Kidney epithelial cell (primary cell): ENCODE data around the gene ALDH3A2. TPM values are rescaled to one million over a fixed set of nuclear protein-coding genes. Genes with fewer than 3 reads are reported as not detected.

Source experiments
- DNase-seq: peaks from one replicate; pipeline ENCODE4 v3.0.0-alpha.2; 2010; ENCODE audit warnings: low read depth
- H3K27me3 ChIP-seq: 2 replicates; pipeline ENCODE4 v1.6.0; 2011; ENCODE audit warnings: low read length; ENCODE audit not compliant: control insufficient read depth, insufficient read depth
- H3K36me3 ChIP-seq: 2 replicates; pipeline ENCODE4 v1.5.1; 2011; ENCODE audit warnings: low read length; ENCODE audit not compliant: control insufficient read depth, insufficient read depth
- H3K4me3 ChIP-seq: 2 replicates; pipeline ENCODE4 v1.5.1; 2011; ENCODE audit warnings: low read depth, mild to moderate bottlenecking, control low read depth, low read length
- total RNA-seq: library from RNA; depleted of rRNA; stranded (reverse); fragments of >200 nt; gene quantifications from 2 replicates; pipeline ENCODE4 v1.2.3, GENCODE V29; 2015
- TF ChIP-seq, protein P1 (sequence below): IDR thresholded peaks from 2 replicates; pipeline ENCODE4 v1.5.1; 2011; ENCODE audit warnings: mild to moderate bottlenecking, moderate library complexity, low read length, control low read depth, inconsistent platforms; ENCODE audit not compliant: insufficient read depth, poor library complexity, severe bottlenecking

The ALDH3A2 gene
- total RNA-seq, 1 donor from 2014 or later, result 26.4 TPM

DNA sequence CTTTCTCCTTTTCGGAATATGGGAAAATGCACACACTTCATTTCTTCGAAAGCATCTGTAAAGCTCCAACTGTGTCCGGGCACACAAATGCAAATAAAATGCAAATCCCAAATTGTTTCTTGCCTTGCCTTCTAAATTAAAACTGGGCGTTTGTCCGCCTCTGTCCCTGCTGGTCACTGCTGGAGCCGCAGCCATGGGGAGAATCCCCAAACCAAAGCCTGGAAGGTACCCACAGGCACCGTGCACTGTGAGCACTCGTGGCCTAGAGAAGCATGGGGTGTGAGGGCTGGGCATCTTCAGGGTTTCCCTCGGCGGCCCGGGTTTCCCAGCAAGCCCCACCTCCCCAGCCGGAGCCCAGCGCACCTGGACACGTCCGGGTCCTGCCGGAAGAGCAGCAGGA is 64.9 kb downstream of the ALDH3A2 start:
- H3K36me3 ChIP-seq, result no peaks in the 10 kb centered on the region
- DNase-seq, result no peak
- TF ChIP-seq, protein P1, sequence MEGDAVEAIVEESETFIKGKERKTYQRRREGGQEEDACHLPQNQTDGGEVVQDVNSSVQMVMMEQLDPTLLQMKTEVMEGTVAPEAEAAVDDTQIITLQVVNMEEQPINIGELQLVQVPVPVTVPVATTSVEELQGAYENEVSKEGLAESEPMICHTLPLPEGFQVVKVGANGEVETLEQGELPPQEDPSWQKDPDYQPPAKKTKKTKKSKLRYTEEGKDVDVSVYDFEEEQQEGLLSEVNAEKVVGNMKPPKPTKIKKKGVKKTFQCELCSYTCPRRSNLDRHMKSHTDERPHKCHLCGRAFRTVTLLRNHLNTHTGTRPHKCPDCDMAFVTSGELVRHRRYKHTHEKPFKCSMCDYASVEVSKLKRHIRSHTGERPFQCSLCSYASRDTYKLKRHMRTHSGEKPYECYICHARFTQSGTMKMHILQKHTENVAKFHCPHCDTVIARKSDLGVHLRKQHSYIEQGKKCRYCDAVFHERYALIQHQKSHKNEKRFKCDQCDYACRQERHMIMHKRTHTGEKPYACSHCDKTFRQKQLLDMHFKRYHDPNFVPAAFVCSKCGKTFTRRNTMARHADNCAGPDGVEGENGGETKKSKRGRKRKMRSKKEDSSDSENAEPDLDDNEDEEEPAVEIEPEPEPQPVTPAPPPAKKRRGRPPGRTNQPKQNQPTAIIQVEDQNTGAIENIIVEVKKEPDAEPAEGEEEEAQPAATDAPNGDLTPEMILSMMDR, result peak; percentile 18
- no peak overlapping the region for H3K4me3 ChIP-seq
- peaks cover 13% of the 10 kb centered on the region for H3K27me3 ChIP-seq

DNA sequence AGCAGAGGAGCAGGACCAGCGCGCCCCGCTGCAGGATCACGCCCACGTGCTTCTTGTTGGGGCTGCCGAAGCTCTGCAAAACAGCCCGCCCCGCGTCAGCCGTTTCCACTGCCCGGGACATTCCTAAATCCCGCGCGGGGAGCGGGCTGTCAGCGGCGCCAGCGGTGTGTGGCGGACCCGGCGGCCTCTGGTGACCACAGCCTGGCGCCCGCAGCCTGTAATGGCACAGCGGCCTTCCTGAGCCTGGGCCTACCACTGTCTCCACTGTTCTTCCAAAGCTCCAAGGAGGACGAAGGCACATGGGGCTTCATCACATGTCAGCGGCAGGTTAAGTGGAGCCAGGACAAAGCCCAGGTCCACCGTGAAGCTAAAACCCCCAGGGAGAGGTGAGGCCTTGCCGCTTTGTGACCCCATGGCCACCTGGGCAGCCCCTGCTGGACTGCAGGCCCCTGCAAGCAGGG is 65.4 kb downstream of the ALDH3A2 start:
- no peak overlapping the region for H3K4me3 ChIP-seq
- peaks cover 15% of the 10 kb centered on the region for H3K27me3 ChIP-seq
- TF ChIP-seq, protein P1, result no peak
- DNase-seq, result no peak
- no peaks in the 10 kb centered on the region for H3K36me3 ChIP-seq

DNA sequence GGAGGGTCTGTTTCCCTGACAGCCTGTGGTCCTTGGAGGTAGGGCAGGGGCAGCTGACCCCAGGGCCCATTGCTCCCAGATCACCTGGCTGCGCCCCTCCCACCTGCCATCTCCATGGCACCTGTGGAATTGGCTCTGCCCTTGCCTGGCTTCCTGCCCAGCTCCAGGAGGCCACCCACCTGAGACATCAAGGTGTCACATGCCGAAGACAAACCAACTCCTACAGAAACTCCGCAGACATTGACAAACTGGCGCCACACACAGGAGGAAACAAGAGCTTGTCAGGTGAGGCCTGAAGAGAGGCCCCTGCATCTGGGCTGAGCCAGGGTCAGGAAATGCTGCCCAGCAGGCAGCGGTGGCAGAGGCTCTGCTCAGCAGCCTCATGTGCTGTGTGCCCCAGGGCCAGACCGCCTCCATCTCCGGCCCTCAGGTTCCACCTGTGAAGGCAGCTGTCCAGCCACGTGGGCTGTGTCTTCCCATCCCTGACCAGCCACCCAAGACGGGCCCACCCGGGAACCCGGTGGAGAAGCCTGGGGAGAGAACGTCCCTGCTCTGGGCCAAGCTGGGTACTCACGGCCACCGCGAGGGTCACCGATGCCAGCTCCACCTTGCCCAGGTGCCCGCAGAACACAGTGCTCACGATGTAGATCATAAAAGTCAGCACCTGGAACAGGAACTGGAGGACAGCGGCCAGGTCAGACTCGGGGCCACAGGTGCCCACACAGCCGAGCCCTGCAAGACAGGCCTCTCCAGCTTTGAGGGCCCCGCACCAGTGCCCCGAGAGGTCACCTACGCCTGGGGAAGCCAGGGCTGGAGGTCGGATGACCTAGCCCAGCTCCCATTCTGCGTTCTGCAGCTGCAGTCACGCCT is 66.2 kb downstream of the ALDH3A2 start:
- Histone ChIP-seq H3K4me3 (no peak overlapping the region), H3K27me3 (peaks cover 15% of the 10 kb centered on the region), H3K36me3 (no peaks in the 10 kb centered on the region)
- no peak for DNase-seq
- TF ChIP-seq, protein P1, result no peak

DNA sequence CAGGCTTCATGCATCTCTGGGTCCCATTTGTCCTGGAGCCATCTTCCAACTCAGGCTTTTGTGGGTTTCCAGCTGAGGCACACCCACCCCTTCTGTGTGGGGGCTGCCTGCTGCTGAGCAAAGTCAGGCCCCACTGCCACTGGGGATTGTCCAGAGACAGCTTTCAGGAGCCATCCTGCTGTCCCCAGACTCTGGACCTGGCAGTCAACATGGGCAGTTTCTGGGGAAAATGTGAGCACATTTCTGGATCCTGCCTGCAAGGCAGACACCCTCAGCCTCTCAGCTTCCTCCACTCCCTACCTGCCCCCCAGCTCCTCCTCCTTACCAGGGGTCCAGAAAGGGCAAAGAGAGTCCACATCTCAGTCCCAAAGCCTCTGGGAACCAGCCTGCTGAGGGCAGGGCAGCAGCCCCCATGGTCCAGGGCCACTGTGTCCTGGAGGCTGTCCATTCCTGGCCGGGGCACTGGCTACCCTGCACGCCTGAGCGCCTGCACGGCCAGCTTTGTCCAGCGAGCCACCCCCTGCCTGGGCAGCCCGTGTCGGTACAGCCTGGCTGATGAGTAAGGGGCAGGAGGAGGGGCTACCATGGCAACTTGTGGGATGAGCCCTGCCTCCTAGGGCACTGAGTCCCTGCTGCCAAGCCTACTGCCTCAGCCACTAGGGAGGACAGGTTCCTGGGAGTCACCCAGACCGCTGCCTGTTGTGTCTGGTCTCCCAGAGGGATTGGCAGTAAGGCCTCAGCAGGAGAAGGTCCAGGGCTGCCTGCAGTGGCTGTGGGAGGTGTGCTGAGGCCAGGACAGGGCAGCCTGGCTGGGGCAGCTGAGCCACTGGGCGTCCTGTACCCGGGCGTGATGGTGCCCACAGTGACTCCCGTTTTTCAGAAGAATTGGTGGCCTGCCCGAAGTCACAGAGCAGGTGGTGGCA is 67.8 kb downstream of the ALDH3A2 start, which contains the start of gene SLC47A2:
SLC47A2 (minus strand) TSS at position 477 of the 923 bp plus-strand sequence; CDS start at position 448, 29 bp downstream.
- H3K27me3 ChIP-seq, result peaks cover 15% of the 10 kb centered on the region
- TF ChIP-seq, protein P1, result no peak
- H3K4me3 ChIP-seq, result no peak within 1 kb of the TSS
- H3K36me3 ChIP-seq, result no peaks in the 10 kb centered on the region
- peak; percentile 35 for DNase-seq

DNA sequence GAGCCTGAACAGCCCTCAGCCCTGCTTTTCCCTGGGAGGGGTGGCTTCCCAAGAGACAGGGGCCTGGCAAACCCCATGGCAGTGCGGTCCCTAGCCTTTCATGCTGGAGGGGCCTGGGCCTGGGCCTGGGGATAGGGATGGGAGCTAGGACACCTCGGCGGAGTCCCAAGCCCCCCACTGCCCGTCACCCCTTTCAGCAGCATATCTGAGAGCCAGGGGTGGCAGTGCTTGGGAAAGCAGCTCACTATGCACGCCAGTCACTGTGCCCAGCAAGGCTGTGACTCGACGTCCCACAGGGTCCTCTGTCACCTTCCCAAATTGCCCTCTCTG is 68.4 kb downstream of the ALDH3A2 start:
- no peak for DNase-seq
- H3K27me3 ChIP-seq, result peaks cover 15% of the 10 kb centered on the region
- H3K36me3 ChIP-seq, result no peaks in the 10 kb centered on the region
- TF ChIP-seq, protein P1, result no peak
- H3K4me3 ChIP-seq, result no peak overlapping the region
